ENCODE data around the gene REXO5.

DNA sequence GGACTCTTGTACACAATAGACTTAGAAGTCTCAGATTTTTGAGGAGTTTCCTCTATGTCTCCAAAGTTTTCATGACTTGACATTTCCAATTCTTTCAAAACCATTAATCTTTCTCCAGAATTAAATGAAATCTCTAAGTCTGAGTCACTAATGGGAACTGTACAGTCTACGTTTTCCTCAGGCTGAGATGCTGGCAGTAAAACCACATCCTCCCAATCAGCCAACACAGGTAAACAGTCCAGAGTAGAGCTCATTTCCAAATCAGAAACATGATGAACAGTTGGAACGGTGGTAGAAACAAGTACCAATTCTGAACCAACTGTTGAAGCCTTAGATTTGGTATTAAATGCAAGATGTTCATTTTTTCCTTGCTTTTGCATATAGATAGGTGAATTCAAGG, 8.0 kb upstream of the REXO5 start:
- TF ChIP-seq, protein P1, sequence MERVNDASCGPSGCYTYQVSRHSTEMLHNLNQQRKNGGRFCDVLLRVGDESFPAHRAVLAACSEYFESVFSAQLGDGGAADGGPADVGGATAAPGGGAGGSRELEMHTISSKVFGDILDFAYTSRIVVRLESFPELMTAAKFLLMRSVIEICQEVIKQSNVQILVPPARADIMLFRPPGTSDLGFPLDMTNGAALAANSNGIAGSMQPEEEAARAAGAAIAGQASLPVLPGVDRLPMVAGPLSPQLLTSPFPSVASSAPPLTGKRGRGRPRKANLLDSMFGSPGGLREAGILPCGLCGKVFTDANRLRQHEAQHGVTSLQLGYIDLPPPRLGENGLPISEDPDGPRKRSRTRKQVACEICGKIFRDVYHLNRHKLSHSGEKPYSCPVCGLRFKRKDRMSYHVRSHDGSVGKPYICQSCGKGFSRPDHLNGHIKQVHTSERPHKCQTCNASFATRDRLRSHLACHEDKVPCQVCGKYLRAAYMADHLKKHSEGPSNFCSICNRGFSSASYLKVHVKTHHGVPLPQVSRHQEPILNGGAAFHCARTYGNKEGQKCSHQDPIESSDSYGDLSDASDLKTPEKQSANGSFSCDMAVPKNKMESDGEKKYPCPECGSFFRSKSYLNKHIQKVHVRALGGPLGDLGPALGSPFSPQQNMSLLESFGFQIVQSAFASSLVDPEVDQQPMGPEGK (CRISPR knock-in tag; IDR thresholded peaks at IDR 0.05; ENCODE audit: borderline replicate concordance), result no peak
- TF ChIP-seq TCF4 (CRISPR knock-in tag; IDR thresholded peaks at IDR 0.05; ENCODE audit: borderline replicate concordance) (no peak), ZNF70 (CRISPR knock-in tag; IDR thresholded peaks at IDR 0.05) (no peak), ISL1 (CRISPR knock-in tag; IDR thresholded peaks at IDR 0.05) (no peak), ZC3H10 (CRISPR knock-in tag; IDR thresholded peaks at IDR 0.05) (no peak)
- TF ChIP-seq, protein P2, sequence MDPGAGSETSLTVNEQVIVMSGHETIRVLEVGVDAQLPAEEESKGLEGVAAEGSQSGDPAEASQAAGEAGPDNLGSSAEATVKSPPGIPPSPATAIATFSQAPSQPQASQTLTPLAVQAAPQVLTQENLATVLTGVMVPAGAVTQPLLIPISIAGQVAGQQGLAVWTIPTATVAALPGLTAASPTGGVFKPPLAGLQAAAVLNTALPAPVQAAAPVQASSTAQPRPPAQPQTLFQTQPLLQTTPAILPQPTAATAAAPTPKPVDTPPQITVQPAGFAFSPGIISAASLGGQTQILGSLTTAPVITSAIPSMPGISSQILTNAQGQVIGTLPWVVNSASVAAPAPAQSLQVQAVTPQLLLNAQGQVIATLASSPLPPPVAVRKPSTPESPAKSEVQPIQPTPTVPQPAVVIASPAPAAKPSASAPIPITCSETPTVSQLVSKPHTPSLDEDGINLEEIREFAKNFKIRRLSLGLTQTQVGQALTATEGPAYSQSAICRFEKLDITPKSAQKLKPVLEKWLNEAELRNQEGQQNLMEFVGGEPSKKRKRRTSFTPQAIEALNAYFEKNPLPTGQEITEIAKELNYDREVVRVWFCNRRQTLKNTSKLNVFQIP (CRISPR knock-in tag; IDR thresholded peaks at IDR 0.05; ENCODE audit: borderline replicate concordance, low read depth), result no peak
- TF ChIP-seq, protein P3, sequence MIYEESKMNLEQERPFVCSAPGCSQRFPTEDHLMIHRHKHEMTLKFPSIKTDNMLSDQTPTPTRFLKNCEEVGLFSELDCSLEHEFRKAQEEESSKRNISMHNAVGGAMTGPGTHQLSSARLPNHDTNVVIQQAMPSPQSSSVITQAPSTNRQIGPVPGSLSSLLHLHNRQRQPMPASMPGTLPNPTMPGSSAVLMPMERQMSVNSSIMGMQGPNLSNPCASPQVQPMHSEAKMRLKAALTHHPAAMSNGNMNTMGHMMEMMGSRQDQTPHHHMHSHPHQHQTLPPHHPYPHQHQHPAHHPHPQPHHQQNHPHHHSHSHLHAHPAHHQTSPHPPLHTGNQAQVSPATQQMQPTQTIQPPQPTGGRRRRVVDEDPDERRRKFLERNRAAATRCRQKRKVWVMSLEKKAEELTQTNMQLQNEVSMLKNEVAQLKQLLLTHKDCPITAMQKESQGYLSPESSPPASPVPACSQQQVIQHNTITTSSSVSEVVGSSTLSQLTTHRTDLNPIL (CRISPR knock-in tag; IDR thresholded peaks at IDR 0.05; ENCODE audit: low read depth), result no peak

All from SK-N-SH treated with all-trans-retinoic acid at 6 μM for 48 hours (cell line).